PC-3 (cell line): ENCODE results near the gene PICALM. TPM values are rescaled to one million over a fixed set of nuclear protein-coding genes. Genes with fewer than 3 reads are reported as not detected.
"Not testable (repeated sequence)": the region's sequence is repeated elsewhere in the genome, so short reads cannot be mapped to it uniquely, and the experiment has no call there.

ENCODE experiments used
- ATAC-seq: fragments of 200-7000 bp; cut with Tn5 transposase; 2 replicates; pipeline ENCODE4 v1.9.1; 2020; ENCODE audit warnings: mild to moderate bottlenecking, moderate library complexity
- BruUV-seq: library from RNA; stranded (reverse); fragments of 400-500 nt; replicated peaks from 2 replicates; lab custom pipeline; 2021; lab: Mats Ljungman, UMichigan
- CTCF ChIA-PET: fragments of 300-600 bp; sonication (Branson Sonifier 250); formaldehyde crosslinking; loops from one replicate; lab custom pipeline; 2022; ENCODE audit warnings: antibody characterized with exemption; lab: Charles Lee
- POLR2A ChIA-PET: fragments of 300-600 bp; sonication (Branson Sonifier 250); formaldehyde crosslinking; loops from one replicate; lab custom pipeline; 2022; ENCODE audit warnings: antibody characterized with exemption; ENCODE audit not compliant: unreplicated experiment; lab: Charles Lee
- DNase-seq: peaks from one replicate; pipeline ENCODE4 v3.0.0-alpha.2; 2015
- H2AFZ ChIP-seq: fragments of 300-600 bp; sonication (generic); 2 replicates; pipeline ENCODE4 v1.6.0; 2016; ENCODE audit warnings: antibody characterized with exemption, low read length
- H3F3A ChIP-seq: fragments of 300-600 bp; sonication (generic); one replicate; pipeline ENCODE4 v1.6.0; 2017; ENCODE audit warnings: antibody characterized with exemption, low read length, control low read depth, mild to moderate bottlenecking; ENCODE audit not compliant: unreplicated experiment
- H3K27ac ChIP-seq: fragments of 300-600 bp; sonication (generic); 2 replicates; pipeline ENCODE4 v1.5.1; 2016; ENCODE audit warnings: mild to moderate bottlenecking, low read length
- H3K27me3 ChIP-seq: fragments of 300-600 bp; sonication (generic); 2 replicates; pipeline ENCODE4 v1.6.1; 2016; ENCODE audit warnings: low read length, mixed read lengths
- H3K36me3 ChIP-seq: fragments of 300-600 bp; sonication (generic); 2 replicates; pipeline ENCODE4 v1.6.1; 2016; ENCODE audit warnings: low read depth, mixed run types, low read length, mixed read lengths
- H3K4me1 ChIP-seq: fragments of 300-600 bp; sonication (generic); 2 replicates; pipeline ENCODE4 v1.5.1; 2016; ENCODE audit warnings: low read length; ENCODE audit not compliant: insufficient read depth
- H3K4me2 ChIP-seq: fragments of 300-600 bp; sonication (generic); 2 replicates; pipeline ENCODE4 v1.6.0; 2016; ENCODE audit warnings: low read length
- H3K4me3 ChIP-seq: fragments of 300-600 bp; sonication (generic); 2 replicates; pipeline ENCODE4 v1.5.1; 2016; ENCODE audit warnings: mild to moderate bottlenecking, low read length, mixed read lengths
- H3K79me2 ChIP-seq: fragments of 300-600 bp; sonication (generic); 2 replicates; pipeline ENCODE4 v1.6.1; 2017; ENCODE audit warnings: low read length, mixed read lengths
- H3K9ac ChIP-seq: fragments of 300-600 bp; sonication (generic); 2 replicates; pipeline ENCODE4 v1.6.0; 2016; ENCODE audit warnings: mild to moderate bottlenecking, low read length
- H3K9me2 ChIP-seq: fragments of 300-600 bp; sonication (generic); replicated peaks from 2 replicates; pipeline ENCODE4 v1.6.1; 2016; ENCODE audit warnings: mixed run types, low read length, mixed read lengths
- H3K9me3 ChIP-seq: fragments of 300-600 bp; sonication (generic); 2 replicates; pipeline ENCODE4 v1.6.1; 2016; ENCODE audit warnings: low read length, mixed read lengths
- H4K20me1 ChIP-seq: fragments of 300-600 bp; sonication (generic); 2 replicates; pipeline ENCODE4 v1.6.1; 2016; ENCODE audit warnings: low read length, mixed read lengths
- EZH2 ChIP-seq: fragments of 300-600 bp; sonication (generic); IDR thresholded peaks from one replicate; pipeline ENCODE4 v1.6.1; 2017; ENCODE audit warnings: antibody characterized with exemption, mild to moderate bottlenecking, low read length; ENCODE audit not compliant: unreplicated experiment
- EZH2phosphoT487 ChIP-seq: fragments of 300-600 bp; sonication (generic); IDR thresholded peaks from 2 replicates; pipeline ENCODE4 v1.6.1; 2018; ENCODE audit warnings: mild to moderate bottlenecking, antibody characterized with exemption, low read length, borderline replicate concordance
- intact Hi-C: fragments of 100-400 bp; cut with micrococcal nuclease; formaldehyde crosslinking; loops from 2 replicates; pipeline ENCODE4 v1.9.0; 2023
- total RNA-seq: library from RNA; depleted of rRNA; stranded (reverse); fragments of >200 nt; gene quantifications from 2 replicates; pipeline ENCODE4 v1.2.3, GENCODE V29; 2014
- TF ChIP-seq, protein P1 (sequence below): fragments of 300-600 bp; sonication (generic); conservative IDR thresholded peaks from 2 replicates; pipeline ENCODE4 v1.5.1; 2017; ENCODE audit warnings: antibody characterized with exemption, low read depth, mild to moderate bottlenecking, low read length

PICALM gene
- total RNA-seq, 1 experiment from 2014 or later, result 59.3 TPM

DNA sequence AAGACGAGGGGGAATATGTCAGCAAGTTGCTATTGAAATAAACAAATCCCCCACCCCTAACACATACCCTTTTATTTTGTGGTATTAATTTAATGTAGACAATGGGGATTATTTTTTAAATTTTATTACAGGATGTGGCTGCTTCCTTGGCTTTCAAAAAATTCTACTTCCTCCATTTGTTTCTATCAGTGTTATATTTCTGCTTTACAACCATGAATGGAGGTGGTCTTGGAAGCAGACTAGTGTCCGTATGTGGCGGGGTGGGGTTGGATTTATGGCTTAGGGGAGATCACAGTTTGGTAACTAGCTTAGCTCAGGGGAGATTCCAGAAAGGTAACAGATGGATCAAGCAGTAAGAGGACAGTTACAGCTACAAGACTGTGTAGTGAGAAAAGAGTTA lies 39.3 kb upstream of the PICALM start:
- POLR2A ChIA-PET, result no interaction called here
- Histone ChIP-seq H3K4me1 (no peaks in the 10 kb centered on the region; the same call in 1 of the 2 replicates), H3K79me2 (no peaks in the 10 kb centered on the region), H3K9me2 (no peaks in the 10 kb centered on the region), H3K9ac (no peak overlapping the region), H3K27ac (no peak overlapping the region), H3K27me3 (no peaks in the 10 kb centered on the region), H3K4me3 (no peak overlapping the region), H3K9me3 (no peaks in the 10 kb centered on the region), H3F3A (no peaks in the 10 kb centered on the region), H2AFZ (no peak overlapping the region), H4K20me1 (no peaks in the 10 kb centered on the region), H3K36me3 (no peaks in the 10 kb centered on the region), H3K4me2 (no peak overlapping the region)
- no peak for TF ChIP-seq EZH2phosphoT487
- TF ChIP-seq, protein P1, sequence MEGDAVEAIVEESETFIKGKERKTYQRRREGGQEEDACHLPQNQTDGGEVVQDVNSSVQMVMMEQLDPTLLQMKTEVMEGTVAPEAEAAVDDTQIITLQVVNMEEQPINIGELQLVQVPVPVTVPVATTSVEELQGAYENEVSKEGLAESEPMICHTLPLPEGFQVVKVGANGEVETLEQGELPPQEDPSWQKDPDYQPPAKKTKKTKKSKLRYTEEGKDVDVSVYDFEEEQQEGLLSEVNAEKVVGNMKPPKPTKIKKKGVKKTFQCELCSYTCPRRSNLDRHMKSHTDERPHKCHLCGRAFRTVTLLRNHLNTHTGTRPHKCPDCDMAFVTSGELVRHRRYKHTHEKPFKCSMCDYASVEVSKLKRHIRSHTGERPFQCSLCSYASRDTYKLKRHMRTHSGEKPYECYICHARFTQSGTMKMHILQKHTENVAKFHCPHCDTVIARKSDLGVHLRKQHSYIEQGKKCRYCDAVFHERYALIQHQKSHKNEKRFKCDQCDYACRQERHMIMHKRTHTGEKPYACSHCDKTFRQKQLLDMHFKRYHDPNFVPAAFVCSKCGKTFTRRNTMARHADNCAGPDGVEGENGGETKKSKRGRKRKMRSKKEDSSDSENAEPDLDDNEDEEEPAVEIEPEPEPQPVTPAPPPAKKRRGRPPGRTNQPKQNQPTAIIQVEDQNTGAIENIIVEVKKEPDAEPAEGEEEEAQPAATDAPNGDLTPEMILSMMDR, result no peak
- no peak for TF ChIP-seq EZH2
- intact Hi-C loops, result no loop called here
- CTCF ChIA-PET, result interaction anchor here (0.6 kb wide), 1 partner anchor 1698 kb away, joined by 6 read pairs; no protein-coding TSS in a partner anchor
- DNase-seq (no peak), ATAC-seq (no peak)
- BruUV-seq, result no TSS peak

DNA sequence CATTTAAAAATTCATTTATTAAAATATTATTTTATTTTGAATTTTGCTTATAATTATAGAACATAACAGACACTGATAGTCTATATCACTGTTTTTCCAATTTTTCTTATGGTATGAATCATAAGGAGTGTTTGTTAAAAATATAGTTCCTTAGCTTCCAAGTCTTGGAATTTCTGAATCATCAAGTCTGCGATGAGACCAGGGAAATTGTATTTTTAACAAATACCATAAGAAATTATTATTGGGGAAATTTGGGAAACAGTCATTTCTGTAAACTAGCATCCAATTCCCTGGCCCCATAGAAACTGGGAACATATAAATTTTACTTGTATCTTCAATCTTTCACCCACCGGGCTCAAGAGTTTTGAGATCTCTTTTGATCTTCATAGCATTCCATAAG lies 38.0 kb upstream of the PICALM start:
- ATAC-seq (no peak), DNase-seq (no peak)
- TF ChIP-seq, protein P1, result no peak
- TF ChIP-seq EZH2 (no peak), EZH2phosphoT487 (no peak)
- Histone ChIP-seq H3K4me2 (no peak overlapping the region), H3K4me3 (no peak overlapping the region), H3K79me2 (no peaks in the 10 kb centered on the region), H3K4me1 (peaks cover 11% of the 10 kb centered on the region), H3K27me3 (no peaks in the 10 kb centered on the region), H3K9me3 (no peaks in the 10 kb centered on the region), H3K27ac (no peak overlapping the region), H2AFZ (no peak overlapping the region), H3K36me3 (no peaks in the 10 kb centered on the region), H3K9ac (no peak overlapping the region), H3K9me2 (no peaks in the 10 kb centered on the region), H4K20me1 (no peaks in the 10 kb centered on the region), H3F3A (no peaks in the 10 kb centered on the region)
- ChIA-PET CTCF (no interaction called here), POLR2A (no interaction called here)
- BruUV-seq, result no TSS peak
- intact Hi-C loops, result no loop called here

- POLR2A ChIA-PET, H2AFZ ChIP-seq, H3K27ac ChIP-seq, H3K9me3 ChIP-seq, H3K9me2 ChIP-seq, H4K20me1 ChIP-seq, H3K4me3 ChIP-seq, H3K9ac ChIP-seq, H3K4me2 ChIP-seq, CTCF ChIA-PET, H3K27me3 ChIP-seq, H3K79me2 ChIP-seq, H3K36me3 ChIP-seq, intact Hi-C loops, ATAC-seq, DNase-seq, H3F3A ChIP-seq, BruUV-seq: not testable (repeated sequence)
- peaks cover 19% of the 10 kb centered on the region for H3K4me1 ChIP-seq
Measured at GRCh38 chr11:86106031-86106430, 37.1 kb upstream of the PICALM start.

DNA sequence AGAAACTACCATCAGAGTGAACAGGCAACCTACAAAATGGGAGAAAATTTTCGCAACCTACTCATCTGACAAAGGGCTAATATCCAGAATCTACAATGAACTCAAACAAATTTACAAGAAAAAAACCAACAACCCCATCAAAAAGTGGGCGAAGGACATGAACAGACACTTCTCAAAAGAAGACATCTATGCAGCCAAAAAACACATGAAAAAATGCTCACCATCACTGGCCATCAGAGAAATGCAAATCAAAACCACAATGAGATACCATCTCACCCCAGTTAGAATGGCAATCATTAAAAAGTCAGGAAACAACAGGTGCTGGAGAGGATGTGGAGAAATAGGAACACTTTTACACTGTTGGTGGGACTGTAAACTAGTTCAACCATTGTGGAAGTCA lies 36.7 kb upstream of the PICALM start:
- H3K4me3 ChIP-seq, H3K9me2 ChIP-seq, H3K27me3 ChIP-seq, H3K79me2 ChIP-seq, DNase-seq, H3K9ac ChIP-seq, H4K20me1 ChIP-seq, H3K36me3 ChIP-seq, H3K4me2 ChIP-seq, ATAC-seq, H3K27ac ChIP-seq, BruUV-seq, H3K9me3 ChIP-seq, H2AFZ ChIP-seq, intact Hi-C loops, H3F3A ChIP-seq, POLR2A ChIA-PET, CTCF ChIA-PET: not testable (repeated sequence)
- H3K4me1 ChIP-seq, result peaks cover 24% of the 10 kb centered on the region
